ENCODE measurements around the gene ENDOD1. TPM values are rescaled to one million over a fixed set of nuclear protein-coding genes. Genes with fewer than 3 reads are reported as not detected.

Gene ENDOD1
- polyA plus RNA-seq, 3 donors: 18.1 to 24.4 (median 22.4) TPM

DNA sequence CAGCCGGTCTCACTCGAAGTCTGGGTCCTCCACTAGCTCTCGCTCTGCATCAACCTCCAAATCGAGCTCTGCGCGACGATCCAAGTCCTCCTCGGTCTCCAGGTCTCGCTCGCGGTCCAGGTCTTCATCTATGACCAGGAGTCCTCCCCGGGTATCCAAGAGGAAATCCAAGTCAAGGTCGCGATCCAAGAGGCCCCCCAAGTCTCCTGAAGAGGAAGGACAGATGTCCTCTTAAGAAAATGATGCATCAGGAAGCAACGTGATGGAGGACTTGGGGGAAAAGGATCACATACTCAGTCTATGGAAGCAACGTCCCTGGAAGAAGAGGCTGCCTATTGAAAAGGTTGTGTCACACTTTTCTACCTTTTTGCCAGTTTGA, 21.8 kb upstream of the ENDOD1 start:
- DNase-seq (ENCODE audit: extremely low read depth in 1 of 11, low read depth in 9 of 11, low spot score in 4 of 11): peak in 2 of 11 donors; percentile 64 to 67

DNA sequence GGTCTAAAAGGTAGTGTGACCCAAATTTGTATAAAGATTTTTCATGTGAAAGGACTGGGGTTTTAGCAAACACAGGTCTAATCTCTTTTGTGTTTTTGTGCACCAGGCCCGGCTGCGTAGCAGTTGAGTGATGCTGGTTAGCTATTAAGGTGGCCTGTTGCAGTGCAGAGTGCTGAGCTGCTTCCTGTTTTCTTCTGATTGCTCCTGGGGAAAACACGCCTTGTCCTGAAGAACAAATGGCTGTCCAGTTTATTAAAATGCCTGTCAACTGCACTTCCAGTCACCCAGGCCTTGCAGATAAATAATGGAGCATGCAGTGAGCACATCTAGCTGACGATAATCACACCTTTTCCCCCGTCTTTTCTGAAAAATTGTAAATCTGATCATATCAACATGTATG, 21.1 kb upstream of the ENDOD1 start:
- peak; percentile 68 to 95 (median 86) for DNase-seq (ENCODE audit: extremely low read depth in 1 of 11, low read depth in 9 of 11, low spot score in 4 of 11)

DNA sequence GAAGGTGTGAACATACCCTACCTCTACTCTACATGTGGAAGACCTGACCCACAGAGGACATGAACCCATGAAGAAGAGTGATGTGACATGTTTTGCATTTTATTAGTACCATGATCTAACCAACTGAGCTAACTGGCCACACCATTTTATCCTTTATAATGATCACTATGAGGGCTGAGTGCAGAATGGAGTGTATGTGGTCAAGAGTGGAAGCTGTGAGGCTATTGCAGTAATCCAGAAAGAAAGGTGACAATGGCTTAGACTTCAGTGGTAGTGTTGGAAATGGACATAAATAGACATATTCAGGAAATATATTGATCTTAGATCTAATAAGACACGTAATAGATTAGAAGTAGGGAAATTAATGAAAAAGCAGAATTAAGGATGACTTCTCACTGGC, 19.2 kb upstream of the ENDOD1 start:
- DNase-seq (ENCODE audit: extremely low read depth in 1 of 11, low read depth in 9 of 11, low spot score in 4 of 11): no peak

DNA sequence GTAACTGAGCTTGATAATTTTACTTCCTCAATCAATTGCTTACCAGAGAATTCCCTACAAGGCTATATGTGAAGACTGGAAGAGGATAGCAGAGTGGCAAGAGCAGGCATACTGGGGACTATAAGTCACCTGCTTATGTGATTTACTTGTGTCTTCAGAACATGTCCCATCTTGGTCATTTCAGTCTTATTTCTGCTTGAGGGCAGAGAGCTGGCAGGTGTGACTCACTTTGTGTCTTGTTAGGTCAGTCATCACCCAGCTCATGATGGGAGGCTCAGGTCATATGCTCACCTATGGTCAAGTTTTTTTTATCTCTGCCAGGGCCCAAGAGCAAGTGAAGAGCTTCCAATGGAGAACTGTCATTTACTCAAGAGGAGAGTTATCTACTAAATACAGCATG, 16.7 kb upstream of the ENDOD1 start:
- no peak for DNase-seq (ENCODE audit: extremely low read depth in 1 of 11, low read depth in 9 of 11, low spot score in 4 of 11)

DNA sequence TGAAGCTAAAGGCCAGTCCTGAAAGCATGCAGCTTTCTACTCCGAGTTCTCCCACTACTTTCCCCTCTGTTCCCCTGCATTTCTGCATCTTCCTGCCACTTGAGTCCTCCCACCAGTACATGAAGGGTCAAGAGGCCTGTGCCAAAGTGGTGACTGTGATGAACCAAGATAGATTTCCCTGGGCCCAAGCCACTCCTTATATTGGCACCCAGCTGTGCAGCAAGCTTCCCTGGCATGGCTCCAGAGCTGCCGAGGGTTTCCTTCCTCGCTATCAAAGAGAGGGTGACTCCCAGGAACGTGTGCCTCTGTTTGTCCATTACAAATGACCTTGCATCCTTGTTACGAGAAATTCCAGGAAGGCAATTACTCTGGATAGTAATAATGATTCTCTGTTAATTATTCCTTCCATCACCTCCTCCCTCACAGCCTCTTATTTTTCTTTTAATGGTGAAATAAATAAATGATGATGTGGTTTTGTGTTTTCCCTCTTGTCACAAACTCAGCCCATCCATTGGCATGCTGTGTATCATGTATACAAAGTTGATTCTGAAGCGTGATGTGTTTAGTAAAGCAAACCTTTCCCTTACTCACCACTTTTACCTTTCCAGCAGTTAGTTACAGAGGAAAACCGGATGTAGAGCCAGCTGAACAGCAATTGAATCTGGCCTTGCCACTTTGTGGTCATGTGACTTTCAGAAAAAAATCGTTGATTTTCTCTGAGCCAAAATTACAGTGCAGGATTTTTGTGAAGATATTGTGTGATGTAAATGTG, 14.7 kb upstream of the ENDOD1 start:
- DNase-seq (ENCODE audit: extremely low read depth in 1 of 11, low read depth in 9 of 11, low spot score in 4 of 11): no peak

DNA sequence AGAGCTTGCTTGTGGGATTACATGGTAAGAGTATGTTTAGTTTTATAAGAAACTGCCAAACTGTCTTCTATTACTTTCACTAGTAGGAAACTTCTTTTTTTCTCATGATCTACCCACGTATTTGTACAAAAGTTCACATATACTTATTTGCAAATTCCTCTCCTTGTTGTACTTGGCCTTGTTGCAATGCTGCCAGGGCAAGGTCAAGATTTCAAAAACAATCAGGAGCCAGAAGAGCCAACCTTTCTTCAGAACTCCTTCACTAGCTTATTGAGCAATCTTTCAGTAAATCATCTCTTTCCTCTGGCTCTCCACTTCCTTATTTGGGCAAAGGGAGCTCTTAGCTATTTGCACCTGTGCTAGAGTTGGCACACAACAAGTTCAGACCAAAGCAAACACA, 13.2 kb upstream of the ENDOD1 start:
- no peak for DNase-seq (ENCODE audit: extremely low read depth in 1 of 11, low read depth in 9 of 11, low spot score in 4 of 11)

DNA sequence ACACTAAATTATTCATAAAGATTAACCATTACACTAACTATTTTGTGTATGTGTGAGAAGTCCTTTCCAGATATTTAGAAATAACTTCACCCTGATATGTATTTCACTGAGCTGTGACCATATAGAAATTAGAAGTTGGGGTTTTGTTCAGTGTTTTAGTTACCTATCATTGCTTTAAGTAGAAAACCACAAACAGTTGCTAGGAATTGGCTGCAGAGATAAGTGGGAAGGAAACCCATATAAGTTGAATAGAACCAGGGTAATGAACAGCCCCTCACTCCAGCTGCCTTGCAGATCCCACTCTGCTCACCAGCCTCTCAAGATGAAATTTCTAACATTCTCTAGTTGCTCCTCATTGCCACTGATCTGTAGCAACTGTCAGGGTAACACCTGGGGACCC, 12.7 kb upstream of the ENDOD1 start:
- no peak for DNase-seq (ENCODE audit: extremely low read depth in 1 of 11, low read depth in 9 of 11, low spot score in 4 of 11)

DNA sequence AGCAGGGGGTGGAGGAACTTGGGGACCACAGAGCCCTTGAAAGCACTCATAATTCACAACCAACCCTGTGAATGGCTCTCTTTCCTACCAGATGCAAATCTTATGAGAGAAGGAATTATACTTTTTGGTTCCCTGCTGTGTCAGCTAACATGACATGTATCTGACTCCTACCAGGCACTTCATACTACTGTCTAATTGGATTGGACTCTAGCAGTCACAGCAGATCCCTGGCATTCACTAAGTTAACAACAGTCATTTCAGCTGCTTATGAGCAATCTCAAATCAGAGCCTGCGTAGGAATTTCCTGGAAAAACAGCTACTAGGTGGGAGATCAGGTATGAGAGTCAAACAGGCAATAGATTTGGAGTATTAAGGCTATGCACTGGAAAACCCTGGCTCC, 11.1 kb upstream of the ENDOD1 start:
- no peak for DNase-seq (ENCODE audit: extremely low read depth in 1 of 11, low read depth in 9 of 11, low spot score in 4 of 11)

DNA sequence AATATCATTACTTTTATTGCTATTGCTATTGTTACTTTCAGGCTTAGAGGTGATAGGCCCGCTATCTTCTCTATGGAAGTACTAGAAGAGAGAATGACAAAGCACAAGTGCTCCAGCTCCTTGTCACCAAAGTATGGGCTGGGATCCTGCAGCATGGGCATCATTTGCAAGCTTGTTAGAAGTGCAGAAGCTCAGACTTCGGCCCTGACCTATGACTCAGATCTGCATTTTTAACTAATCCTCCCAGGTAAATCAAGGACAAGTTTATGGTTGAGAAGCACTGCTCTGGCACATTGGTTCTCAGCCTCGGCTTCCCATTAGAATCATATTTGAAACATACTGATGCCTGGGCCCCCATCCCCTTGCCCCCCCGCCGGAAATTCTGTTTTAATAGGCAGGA, 8.6 kb upstream of the ENDOD1 start:
- DNase-seq (ENCODE audit: extremely low read depth in 1 of 11, low read depth in 9 of 11, low spot score in 4 of 11): no peak

DNA sequence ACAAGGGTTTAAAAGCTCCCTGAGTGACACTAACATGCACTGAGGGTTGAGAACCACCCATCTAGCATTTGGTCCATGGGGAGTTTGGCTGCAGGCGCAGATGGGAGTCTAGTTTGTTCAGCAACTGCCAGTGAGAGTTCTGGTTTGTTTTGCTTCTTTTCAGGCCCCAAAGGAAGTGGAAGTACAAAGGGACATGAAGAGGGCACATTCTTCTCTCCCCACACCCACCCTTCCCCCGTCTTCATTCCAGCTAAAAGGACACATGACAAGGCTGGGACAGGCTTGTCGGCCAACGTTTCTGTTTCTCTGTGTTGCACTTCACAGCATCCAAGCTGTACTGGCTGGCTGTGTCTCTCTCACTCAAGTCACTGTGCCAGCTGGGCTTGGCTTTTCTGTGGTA, 8.2 kb upstream of the ENDOD1 start:
- no peak for DNase-seq (ENCODE audit: extremely low read depth in 1 of 11, low read depth in 9 of 11, low spot score in 4 of 11)

DNA sequence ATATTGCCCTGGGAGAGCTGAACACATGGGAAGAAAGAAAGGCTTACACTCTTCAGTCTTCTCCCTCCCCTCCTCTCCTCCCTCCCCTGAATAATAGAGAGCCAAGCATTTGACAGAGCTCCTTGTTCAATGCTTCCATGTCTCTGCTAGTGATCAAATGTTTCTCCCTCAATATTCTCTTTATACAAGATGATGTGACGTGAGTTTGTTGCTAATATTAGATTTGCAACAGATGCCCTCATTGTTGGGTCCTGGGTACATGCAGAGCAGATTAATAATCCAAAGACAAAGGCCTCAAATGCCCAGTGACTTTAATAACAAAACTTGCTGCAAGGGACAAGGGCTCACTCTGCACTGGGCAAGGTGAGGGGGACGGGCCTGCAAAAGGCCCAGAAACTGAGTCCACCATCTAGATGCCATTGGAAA, 7.1 kb upstream of the ENDOD1 start:
- DNase-seq (ENCODE audit: extremely low read depth in 1 of 11, low read depth in 9 of 11, low spot score in 4 of 11): no peak

DNA sequence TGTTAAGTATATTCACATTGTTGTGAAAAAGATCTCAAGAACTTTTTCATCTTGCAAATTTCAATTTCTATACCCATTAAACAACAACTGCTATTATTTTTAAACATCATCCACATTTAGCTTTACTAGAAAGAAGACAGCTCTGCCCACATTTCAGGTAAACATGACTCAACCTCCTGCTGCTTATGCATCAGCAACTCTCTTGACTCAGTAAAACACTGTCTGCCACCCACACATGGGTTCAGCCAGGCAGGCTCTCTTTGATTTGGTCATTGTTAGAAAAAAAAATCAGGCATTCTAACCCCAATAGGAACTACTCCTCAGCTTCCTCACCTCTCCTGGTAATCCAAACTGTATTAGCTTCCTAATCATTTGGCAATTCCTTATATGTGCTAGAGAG, 5.1 kb upstream of the ENDOD1 start:
- no peak for DNase-seq (ENCODE audit: extremely low read depth in 1 of 11, low read depth in 9 of 11, low spot score in 4 of 11)

DNA sequence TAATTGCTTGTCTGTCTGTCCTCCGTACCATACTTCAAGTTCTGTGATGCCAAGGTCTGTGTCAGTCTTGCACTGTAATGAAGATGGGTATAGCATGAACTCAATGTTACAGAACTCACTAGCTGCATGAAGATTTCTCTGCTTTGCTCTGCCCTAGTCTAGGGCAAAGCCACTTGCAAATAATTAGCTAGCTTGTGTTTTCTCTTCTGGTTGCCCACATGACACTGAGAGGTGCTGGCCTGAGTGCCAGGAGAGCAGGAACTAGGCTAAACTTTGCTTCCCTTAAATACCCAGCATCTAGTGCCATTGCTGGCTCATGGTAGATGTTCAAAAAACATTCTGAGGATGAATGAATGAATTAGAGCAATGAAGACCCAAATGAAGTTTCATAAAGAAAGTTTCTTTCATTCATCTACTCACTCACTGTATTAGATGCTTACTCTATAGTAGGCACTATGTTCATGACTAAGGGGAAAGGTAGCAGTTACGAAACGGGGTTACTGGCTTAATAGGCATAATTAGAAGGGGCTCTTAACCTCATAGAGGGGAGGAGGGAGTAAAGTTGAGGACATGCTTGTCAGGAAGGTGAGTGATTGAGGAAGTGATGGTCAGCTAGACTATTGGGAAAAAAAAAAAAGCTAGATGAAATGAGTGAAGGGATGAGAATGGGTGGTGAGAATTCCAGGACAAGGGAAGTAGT, 4.4 kb upstream of the ENDOD1 start:
- no peak for DNase-seq (ENCODE audit: extremely low read depth in 1 of 11, low read depth in 9 of 11, low spot score in 4 of 11)

DNA sequence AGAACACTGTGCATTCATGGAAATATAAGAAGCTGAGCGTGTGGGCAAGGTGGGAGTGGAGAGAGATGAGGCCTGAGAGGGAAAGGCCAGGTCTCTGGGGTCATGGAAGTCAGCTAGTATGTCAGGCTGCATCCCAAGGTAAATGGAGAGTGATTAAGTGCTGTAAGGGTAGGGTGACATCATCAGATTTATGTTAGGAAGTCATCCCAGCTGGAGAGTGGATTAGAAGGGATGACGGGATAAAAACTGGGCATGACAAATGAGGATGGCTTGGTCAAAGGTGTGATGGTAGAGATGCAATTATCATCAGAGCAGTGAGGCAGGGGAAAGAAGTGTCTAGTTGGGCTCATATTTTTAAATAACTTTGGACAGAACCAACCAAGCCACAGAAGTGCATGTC, 3.5 kb upstream of the ENDOD1 start:
- no peak for DNase-seq (ENCODE audit: extremely low read depth in 1 of 11, low read depth in 9 of 11, low spot score in 4 of 11)

DNA sequence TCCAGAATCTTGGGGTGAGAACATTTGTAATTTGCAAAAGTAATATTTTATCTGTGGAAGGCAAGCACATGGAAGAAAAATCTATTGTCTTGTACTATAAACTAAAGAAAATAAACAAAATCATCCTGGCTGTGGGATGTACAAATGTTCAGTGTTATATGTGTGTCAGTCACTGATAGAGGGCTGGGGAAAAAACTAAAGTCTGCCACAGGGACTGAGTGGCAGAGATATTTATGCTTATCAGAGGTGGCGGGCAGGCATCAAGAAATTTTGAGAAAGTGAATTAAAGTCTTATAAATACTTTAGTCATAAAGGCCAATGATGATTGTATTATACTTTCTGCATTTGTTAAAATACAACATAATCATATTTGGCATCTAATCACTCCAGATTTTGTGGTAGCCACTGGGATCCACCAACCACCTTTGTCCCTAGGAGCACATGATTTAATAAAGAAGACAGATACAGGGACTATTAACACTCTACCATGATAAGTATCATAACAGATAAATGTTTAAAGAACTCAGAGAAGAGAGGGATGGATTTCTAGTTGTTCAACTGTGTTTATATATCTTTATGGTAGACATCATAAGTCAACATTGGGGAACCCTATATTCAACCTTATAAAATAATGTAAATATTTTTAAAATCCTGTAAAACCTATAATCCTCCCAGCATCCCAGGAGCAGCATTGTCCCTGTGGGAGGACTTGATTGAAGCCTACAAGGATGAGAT, 2.6 kb upstream of the ENDOD1 start:
- DNase-seq (ENCODE audit: extremely low read depth in 1 of 11, low read depth in 9 of 11, low spot score in 4 of 11): no peak

DNA sequence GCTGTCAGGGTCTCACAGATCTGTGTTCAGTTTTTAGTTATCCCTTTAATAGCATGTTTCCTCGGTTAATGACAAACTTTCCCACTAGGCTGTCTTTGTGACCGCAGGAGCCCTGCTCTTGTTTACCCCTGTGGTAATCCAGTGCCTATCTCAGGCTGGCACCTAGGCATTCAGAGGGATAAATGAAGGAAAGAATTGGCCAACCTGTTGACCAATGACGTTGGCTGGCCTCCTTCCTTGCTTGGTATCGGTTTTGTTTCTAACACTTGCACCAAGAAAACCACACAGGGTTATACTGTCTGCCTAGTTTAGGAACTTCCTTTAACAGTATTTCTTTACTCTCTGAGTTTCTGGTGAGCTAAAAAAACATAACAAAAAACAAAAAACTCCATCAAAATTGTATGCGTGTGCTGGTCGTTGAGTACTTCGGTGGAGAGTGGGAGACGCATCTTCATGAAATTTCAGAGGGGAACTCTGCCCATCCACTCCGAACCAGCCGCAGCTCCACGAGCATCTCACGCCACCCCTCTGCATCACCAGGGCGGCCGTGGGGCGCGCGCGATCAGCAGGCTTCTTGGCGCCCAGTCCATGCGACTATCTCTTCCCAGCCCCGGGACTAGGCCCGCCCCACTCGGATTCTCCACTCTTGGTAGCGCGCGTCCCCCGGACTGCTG, 563 bp upstream of the ENDOD1 start:
- no peak for DNase-seq (ENCODE audit: extremely low read depth in 1 of 11, low read depth in 9 of 11, low spot score in 4 of 11)

DNA sequence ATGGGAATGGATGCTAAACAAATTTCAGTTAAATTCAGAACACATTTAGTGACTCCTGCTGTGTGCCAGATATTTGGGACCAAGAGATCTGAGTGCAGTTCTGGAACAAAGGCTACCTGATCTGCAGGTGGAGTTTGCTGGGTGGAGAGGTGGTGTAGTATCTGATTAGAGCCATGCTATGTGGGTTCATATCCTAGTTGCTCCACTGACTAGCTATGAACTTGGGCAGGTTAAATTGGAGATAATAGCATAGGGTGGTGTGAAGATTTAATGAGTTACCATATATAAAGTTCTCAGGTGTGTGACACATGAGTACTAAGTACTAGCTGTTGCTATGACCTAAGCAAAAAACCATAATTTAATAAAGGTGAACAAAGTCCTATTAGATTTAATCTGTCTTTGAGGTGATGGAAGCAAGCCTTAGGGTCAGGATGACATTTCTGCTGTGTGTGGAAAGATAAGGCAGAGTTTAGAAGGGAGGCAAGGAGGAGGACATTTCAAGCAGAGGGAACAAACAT, 2.1 kb downstream of the ENDOD1 start:
- DNase-seq (ENCODE audit: extremely low read depth in 1 of 11, low read depth in 9 of 11, low spot score in 4 of 11): no peak

DNA sequence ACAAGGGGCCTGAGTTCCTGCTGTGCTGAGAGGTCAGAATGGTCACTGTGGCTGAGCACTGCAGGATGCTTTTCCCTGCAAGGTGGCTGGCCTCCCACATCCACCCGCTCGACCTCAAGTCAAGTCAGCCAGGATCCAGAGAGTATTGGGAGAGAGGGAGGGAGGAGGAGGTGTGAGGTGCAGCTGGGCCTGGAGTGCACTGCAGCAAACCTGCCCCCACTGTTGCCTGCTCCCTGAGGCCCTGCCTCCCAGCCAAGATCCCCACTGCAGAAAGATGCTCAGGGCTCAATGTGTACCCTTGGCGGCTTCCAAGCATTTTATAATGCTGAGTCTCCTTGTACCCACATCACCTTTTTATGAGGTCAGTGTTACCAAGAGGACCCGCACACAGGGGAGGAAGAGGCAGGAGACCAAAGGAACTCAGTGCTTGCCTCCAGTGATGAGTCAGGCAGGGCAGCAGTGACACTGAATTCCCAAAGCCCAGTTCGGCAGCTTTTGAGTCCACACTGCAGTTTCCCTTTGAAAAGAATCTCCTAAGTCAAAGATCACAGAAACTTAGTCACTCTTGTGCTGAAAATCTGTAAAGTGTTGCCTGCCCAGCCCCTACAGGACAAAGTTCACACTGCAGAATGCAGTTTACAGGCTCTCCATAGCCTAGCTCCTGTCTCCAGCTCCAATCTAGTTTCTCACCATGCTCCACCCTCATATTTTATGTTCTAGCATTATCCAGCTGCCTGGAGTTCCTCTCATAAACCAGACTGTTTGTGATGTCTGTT, 3.1 kb downstream of the ENDOD1 start:
- no peak for DNase-seq (ENCODE audit: extremely low read depth in 1 of 11, low read depth in 9 of 11, low spot score in 4 of 11)

DNA sequence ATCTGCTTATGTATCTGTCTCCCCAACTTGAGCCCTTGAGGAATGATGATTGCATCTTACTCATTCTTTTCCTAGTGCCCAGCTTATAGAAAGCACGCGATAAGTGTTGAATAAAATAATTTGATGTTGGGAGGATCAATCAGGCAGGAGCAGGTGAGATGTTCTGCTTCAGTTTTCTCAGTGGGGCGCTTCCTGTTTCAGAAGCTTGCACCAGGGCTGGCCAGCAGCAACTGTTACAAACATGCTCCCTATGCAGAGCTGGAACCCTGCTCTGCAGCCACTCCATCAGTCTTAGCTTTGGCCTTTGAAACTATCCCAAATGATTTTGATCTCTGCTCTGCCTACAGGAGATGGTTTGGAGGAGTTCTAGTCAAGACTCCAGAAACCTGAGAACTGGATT, 3.9 kb downstream of the ENDOD1 start:
- DNase-seq (ENCODE audit: extremely low read depth in 1 of 11, low read depth in 9 of 11, low spot score in 4 of 11): no peak
